Subcutaneous abdominal adipose tissue (tissue), 5 donors: Measurements from ENCODE around the gene CBFA2T3.
"Not testable (repeated sequence)": the region's sequence is repeated elsewhere in the genome, so short reads cannot be mapped to it uniquely, and the experiment has no call there.

ENCODE experiments used
- H3K27ac ChIP-seq: one replicate; pipeline ENCODE4 v1.7.0; 2013; ENCODE audit warnings: low read depth, mild to moderate bottlenecking, inconsistent platforms, low read length, moderate library complexity
- H3K27me3 ChIP-seq, 5 donors: one replicate each; pipeline ENCODE4 v1.7.0; 2013; ENCODE audit warnings: low read length in 5 of 5, inconsistent platforms in 1 of 5; ENCODE audit not compliant: control insufficient read depth in 5 of 5, insufficient read depth in 4 of 5
- H3K36me3 ChIP-seq, 5 donors: one replicate each; pipeline ENCODE4 v1.7.0; 2013; ENCODE audit warnings: low read length in 5 of 5; ENCODE audit not compliant: control insufficient read depth in 5 of 5, insufficient read depth in 5 of 5
- H3K4me1 ChIP-seq, 5 donors: one replicate each; pipeline ENCODE4 v1.7.0; 2013; ENCODE audit warnings: low read length in 5 of 5, mild to moderate bottlenecking in 3 of 5, moderate library complexity in 1 of 5; ENCODE audit not compliant: control insufficient read depth in 5 of 5, insufficient read depth in 5 of 5
- H3K4me3 ChIP-seq, 5 donors: one replicate each; pipeline ENCODE4 v1.7.0; 2013; ENCODE audit warnings: low read length in 5 of 5, low read depth in 1 of 5
- H3K9ac ChIP-seq, 5 donors: one replicate each; pipeline ENCODE4 v1.7.0; 2013; ENCODE audit warnings: low read length in 5 of 5, mild to moderate bottlenecking in 4 of 5, moderate library complexity in 3 of 5
- H3K9me3 ChIP-seq, 5 donors: one replicate each; pipeline ENCODE4 v1.7.0; 2013; ENCODE audit warnings: low read length in 5 of 5; ENCODE audit not compliant: control insufficient read depth in 5 of 5
- donor health status: healthy.
- donor health status: healthy.
- donor health status: healthy.
- donor health status: healthy.
- donor health status: healthy.

Gene CBFA2T3

DNA sequence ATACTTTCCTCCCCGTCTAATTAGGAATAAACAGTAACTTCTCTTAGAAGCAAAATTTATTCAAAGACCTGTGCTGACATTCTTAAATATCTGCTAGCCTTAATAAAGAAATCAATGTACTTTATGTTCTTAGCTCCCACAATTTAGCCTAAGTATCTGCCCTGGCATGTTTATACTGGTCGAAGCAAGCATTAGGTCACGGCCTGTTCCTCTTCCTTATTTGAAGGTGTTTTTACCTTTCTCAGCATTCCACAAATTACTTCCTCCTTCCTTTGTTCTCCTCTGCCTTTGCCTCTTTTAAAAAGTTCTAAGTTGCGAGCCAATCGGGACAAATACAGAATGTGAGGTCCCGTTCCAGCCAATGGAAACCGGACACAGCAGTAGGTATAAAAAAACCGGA lies 58.1 kb downstream of the CBFA2T3 start:
- not testable (repeated sequence) for H3K36me3 ChIP-seq, H3K27me3 ChIP-seq, H3K9ac ChIP-seq, H3K27ac ChIP-seq, H3K4me3 ChIP-seq, H3K9me3 ChIP-seq
- peaks cover 7 to 46% (median 37%) of the 10 kb centered on the region in 5 donors for H3K4me1 ChIP-seq

DNA sequence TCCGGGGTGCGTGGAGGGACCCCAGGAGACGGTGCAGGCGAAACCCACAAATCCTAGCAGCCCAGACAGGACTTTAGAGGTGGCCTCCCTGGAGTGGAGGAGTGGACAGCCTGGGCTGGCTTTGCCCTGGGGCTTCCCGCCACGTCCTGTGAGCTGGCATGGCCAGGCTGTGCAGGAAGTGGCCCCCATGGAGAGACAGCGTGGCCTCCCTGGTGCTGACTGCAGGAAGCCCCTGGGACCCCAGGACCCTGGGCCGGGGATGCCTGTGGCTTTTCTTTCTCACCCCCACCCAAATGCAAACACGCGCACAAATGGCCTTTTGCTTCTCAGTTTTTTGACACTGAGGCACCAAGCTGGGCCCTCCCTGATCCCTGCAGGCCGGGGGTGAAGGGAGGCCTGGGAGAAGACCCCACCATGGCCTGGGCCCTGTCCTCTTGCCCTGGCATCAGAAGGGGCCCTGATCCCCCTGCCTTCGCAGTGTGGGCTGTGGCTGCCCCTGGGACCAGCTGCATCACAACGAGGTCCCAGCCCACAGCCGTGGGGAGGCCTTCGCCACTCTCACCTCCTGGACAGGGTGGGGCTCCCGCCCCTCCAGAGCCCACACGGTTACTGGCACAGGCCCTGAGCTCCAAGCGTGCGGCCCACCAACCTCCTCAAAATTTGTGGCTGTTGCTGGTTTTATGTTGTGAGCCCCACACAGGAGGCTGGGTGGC lies 58.9 kb downstream of the CBFA2T3 start:
- H3K9ac ChIP-seq: no peak overlapping the region
- H3K36me3 ChIP-seq: peaks cover 0 to 6% (median 0%) of the 10 kb centered on the region in 5 donors
- peaks cover 7 to 40% (median 37%) of the 10 kb centered on the region in 5 donors for H3K4me1 ChIP-seq
- no peaks in the 10 kb centered on the region for H3K27me3 ChIP-seq
- H3K27ac ChIP-seq: no peak overlapping the region
- H3K4me3 ChIP-seq: no peak overlapping the region
- no peaks in the 10 kb centered on the region for H3K9me3 ChIP-seq

DNA sequence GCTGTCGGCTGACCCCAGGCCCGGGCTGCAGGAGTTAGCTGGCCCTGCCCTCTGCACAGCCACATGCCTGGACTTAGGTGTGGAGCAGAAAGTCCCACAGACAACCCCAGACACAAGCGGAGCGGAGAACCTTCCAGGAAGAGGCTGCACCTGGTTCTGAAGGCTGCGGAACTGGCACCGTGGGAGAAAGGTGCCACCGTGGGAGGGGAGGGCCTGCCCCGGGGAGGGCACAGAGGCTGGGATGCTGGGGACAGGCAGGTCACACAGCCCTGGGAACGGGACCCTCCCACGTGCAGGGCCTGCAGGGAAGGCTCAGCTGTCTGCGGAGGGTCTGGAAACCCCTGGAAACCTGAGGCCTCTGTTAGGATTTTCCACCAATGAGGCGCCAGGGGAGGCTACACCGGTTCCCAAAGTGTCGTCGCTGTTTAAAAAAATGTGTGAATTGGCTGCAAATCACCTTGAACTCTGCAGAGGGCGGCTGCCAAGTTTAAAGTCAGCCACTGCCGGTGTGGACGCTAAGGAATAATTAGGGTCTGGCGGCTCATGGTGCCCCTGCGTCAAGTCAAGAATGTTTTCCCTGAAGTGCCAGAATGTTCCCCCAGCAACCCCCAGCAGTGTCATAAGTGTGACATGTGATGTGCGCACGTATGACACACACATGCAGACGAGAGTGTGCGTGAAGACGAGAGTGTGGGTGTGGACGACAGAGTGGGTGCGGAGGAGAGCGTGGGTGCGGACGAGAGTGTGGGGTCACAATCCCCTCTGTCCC lies 59.7 kb downstream of the CBFA2T3 start:
- peaks cover 5 to 32% (median 31%) of the 10 kb centered on the region in 5 donors for H3K4me1 ChIP-seq

DNA sequence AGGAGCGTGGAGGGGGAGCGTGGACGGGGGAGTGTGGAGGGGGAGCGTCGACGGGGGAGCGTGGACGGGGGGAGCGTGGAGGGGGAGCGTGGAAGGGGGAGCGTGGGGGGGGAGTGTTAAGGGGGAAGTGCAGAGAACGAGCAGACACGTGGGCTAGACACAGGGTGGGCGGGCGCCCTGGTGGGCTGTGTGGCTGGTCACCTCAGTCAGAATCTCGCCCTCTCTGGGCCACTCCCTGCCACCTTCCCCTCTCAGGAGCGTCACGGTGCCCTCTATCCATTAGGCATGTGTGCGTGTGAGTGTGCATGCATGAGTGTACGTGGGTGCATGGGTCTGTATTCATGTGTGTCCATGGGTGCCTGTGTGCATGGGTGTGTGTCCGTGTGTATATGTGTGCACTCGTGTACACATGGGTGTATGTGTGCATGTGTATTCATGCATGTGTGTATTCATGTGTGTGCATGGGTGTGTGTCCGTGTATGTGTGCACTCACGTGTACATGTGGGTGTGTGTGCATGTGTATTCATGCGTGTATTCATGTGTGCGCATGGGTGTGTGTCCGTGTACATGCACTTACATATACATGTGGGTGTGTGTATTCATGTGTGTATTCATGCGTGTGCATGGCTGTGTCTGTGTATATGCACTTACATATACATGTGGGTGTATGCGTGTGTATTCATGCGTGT lies 61.2 kb downstream of the CBFA2T3 start:
- H3K9ac ChIP-seq: no peak overlapping the region
- H3K36me3 ChIP-seq: peaks cover 0 to 6% (median 0%) of the 10 kb centered on the region in 5 donors
- H3K4me1 ChIP-seq: peaks cover 0 to 27% (median 21%) of the 10 kb centered on the region in 5 donors
- peaks cover 0 to 3% (median 0%) of the 10 kb centered on the region in 5 donors for H3K27me3 ChIP-seq
- no peak overlapping the region for H3K27ac ChIP-seq
- H3K4me3 ChIP-seq: no peak overlapping the region
- no peaks in the 10 kb centered on the region for H3K9me3 ChIP-seq

More for the DNA sequence above, 59.7 kb downstream of the CBFA2T3 start:
- Histone ChIP-seq H3K36me3 (peaks cover 0 to 6% (median 0%) of the 10 kb centered on the region in 5 donors), H3K27me3 (no peaks in the 10 kb centered on the region), H3K4me3 (no peak overlapping the region), H3K27ac (no peak overlapping the region), H3K9me3 (no peaks in the 10 kb centered on the region), H3K9ac (no peak overlapping the region)

DNA sequence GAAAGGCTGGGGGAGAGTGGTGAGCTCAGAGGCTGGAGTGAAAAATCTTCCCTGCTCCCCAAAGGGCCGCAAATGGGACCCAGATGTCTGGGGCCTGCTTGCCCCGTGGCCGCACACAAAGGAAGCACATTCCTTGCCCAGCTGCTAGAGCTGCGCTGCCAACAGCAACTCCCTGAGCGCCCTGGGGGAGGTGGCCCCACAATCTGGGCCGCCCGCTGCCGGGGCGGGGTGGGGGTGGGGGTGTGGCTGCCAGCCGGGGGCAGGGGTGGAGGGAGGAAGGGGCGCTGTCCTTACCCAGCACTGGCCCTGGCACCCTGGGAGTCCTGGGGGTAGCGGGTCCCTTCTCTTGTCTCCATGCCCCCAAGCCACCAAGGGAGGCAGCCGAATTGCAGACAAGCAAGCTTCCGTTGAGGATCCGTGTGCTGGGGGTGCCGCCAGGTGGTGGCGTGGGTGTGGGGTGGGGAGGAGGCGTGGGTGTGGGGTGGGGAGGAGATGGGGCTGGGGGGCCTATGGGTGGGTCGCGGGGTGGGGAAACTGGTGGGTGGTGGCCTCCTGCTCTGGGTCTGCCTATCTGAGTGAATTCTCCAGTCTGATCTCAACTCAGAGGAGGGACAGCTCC lies 62.1 kb downstream of the CBFA2T3 start:
- H3K9ac ChIP-seq: no peak overlapping the region
- H3K4me3 ChIP-seq: no peak overlapping the region
- peaks cover 0 to 5% (median 0%) of the 10 kb centered on the region in 5 donors for H3K27me3 ChIP-seq
- no peaks in the 10 kb centered on the region for H3K9me3 ChIP-seq
- no peak overlapping the region for H3K27ac ChIP-seq
- peaks cover 0 to 6% (median 0%) of the 10 kb centered on the region in 5 donors for H3K36me3 ChIP-seq
- H3K4me1 ChIP-seq: peaks cover 0 to 23% (median 14%) of the 10 kb centered on the region in 5 donors

DNA sequence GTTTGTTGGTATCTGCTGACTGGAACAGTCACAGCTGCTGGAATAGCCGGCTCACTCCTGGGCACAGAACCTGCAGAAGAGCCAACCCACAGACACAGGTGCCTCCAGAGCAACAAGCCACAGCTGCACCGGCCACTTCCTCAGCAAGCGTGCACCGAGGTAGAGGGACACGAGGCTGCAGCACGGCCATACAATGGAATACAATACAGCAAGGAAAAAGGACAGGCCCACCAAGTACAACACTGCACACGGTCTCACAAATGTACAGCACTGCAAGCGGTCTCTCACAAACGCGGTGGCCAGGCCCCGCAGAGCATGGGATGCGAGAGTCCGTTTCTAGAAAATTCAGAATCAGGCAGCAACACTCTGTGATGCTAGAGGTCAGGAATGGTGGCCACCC lies 63.1 kb downstream of the CBFA2T3 start:
- Histone ChIP-seq H3K4me1 (peaks cover 0 to 22% (median 12%) of the 10 kb centered on the region in 5 donors), H3K9me3 (no peaks in the 10 kb centered on the region), H3K4me3 (no peak overlapping the region), H3K27me3 (peaks cover 0 to 5% (median 0%) of the 10 kb centered on the region in 5 donors), H3K27ac (no peak overlapping the region), H3K9ac (no peak overlapping the region), H3K36me3 (peaks cover 0 to 6% (median 0%) of the 10 kb centered on the region in 5 donors)

DNA sequence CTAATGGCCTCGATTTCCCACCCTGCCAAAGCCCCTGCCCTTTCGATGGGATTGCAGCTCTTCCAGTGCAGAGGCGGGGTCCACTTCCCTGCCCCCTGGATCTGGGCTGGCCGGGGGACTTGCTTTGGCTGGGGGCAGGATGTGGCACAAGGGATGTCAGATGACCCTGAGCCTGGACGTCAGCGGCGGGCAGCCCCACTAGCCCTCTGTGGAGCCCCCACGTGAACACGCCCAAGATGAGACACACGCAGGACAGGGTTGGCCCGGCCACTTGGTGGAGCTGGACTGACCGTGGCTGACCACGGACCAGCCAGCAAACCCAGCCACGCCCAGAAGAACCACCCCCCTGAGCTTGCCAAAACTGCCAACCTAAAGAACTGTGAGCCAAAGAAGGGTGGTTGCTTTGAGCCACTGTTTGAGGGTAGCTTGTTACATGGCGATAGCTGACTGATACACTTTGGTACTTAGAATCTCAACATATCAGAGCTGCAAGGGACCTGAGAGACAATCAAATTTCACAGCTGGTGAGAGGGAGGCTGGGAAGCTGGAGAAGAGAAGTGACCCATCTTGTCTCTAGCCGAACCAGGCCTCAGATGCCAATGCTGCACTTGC lies 63.9 kb downstream of the CBFA2T3 start:
- Histone ChIP-seq H3K36me3 (peaks cover 0 to 6% (median 0%) of the 10 kb centered on the region in 5 donors), H3K9me3 (no peaks in the 10 kb centered on the region), H3K9ac (no peak overlapping the region), H3K27me3 (peaks cover 0 to 9% (median 0%) of the 10 kb centered on the region in 5 donors), H3K27ac (no peak overlapping the region), H3K4me3 (no peak overlapping the region), H3K4me1 (peaks cover 3 to 27% (median 12%) of the 10 kb centered on the region in 5 donors)

DNA sequence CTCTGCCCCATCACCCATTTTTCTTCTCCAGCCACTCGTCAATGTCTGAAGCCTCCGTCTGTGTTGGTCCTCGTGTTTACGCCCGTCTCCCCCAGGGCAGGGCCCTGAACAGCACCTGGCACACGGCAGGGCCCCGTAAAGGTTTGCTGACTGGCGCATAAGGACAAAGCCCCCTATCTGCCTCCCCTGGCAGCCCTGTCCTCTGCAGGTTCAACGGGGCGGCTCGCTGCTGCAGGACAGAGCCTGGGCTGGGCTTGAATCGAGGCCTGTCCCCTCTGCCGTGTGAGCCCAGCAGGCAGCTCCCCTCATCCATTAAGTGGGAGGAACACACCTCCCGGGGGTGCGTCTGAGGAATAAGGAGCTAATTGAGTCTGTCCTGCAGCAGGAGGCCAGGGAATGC lies 64.5 kb downstream of the CBFA2T3 start:
- no peaks in the 10 kb centered on the region for H3K9me3 ChIP-seq
- peaks cover 0 to 9% (median 0%) of the 10 kb centered on the region in 5 donors for H3K27me3 ChIP-seq
- no peak overlapping the region for H3K4me3 ChIP-seq
- H3K9ac ChIP-seq: no peak overlapping the region
- peaks cover 0 to 6% (median 0%) of the 10 kb centered on the region in 5 donors for H3K36me3 ChIP-seq
- no peak overlapping the region for H3K27ac ChIP-seq
- H3K4me1 ChIP-seq: peaks cover 3 to 27% (median 12%) of the 10 kb centered on the region in 5 donors

DNA sequence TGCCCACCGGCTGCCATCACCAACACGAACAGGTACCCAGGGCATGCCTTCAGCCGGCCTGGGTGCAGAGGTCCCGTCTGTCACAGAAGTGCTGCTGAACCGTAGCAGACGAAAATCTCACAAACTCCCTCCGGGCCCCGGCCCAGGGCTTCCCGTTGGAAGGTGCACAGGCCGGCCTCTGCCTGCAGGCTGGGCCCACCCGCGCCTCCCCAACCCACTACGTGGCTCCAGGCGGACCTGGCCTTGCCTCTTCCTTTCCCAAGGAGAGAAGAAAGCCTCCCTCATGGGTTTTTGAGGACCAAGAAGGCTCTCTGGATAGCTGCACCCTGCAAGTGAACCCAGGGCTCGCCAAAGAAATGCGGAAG lies 65.1 kb downstream of the CBFA2T3 start:
- Histone ChIP-seq H3K27ac (no peak overlapping the region), H3K9ac (no peak overlapping the region), H3K9me3 (no peaks in the 10 kb centered on the region), H3K4me3 (no peak overlapping the region), H3K4me1 (peaks cover 3 to 27% (median 12%) of the 10 kb centered on the region in 5 donors), H3K36me3 (peaks cover 0 to 6% (median 0%) of the 10 kb centered on the region in 5 donors), H3K27me3 (peaks cover 0 to 9% (median 0%) of the 10 kb centered on the region in 5 donors)
